Retina (tissue), 1 donor: ENCODE results near the gene TEX54.
"Not testable (repeated sequence)": the region's sequence is repeated elsewhere in the genome, so short reads cannot be mapped to it uniquely, and the experiment has no call there.

Experiments
- DNase-seq: peaks from one replicate; pipeline ENCODE4 v3.0.0-alpha.2; 2016

Gene TEX54

DNA sequence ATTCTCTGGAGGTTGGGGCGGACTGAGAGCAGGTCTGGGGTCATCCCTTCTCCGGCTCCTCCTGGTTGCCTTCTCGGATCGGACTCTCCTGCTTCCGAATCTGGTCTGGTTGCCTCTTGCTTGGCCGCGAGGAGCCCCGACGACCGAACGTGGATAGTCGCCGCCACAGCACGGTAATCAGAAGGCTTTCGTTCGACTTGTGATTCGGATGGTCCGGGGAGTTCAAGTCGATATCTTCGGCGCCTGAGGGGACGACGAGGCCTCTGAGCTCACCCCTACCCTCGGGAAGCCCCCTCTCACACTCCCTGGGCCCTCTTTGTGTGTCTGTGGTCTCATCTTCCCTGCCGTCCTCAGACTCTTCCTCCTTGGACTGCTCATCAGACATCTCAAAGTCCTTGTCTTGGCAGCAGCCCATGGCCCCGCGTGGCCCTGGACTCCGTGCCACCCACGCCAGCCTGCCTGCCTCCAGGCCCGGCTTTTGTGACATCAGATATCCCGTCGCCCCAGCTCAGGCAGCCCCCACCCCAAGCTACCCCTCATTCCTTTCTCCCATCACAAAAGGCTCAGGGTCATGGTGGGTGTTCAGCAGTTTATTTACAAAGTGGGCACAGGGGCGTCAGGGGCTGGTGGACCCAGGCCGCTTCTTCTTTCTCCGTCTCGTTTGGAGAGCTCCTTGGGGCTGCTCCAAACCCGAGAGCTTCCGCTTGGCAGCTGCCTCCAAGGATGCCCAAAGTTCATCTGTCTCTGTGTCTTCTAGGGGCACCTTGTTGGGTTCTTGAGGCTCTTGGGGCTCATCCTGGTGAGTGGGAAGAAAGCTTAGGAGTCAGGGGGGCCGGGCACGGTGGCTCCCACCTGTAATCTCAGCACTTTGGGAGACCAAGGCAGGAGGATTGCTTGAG is at the start of gene TEX54:
Gene TEX54, minus strand, starts transcription at position 506 of the 899 bp plus-strand sequence.
- no peak for DNase-seq

DNA sequence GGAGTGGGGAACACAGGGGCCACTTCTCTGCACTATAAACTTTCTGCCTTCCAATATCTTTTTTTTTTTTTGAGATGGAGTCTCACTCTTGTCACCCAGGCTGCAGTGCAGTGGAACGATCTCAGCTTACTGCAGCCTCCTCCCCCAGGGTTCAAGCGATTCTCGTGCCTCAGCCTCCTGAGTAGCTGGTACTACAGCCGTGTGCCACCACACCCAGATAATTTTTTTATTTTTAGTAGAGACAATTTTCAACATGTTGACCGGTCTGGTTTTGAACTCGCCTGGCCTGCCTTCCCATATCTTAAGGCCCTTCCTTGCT is 49.7 kb upstream of the TEX54 start:
- no peak for DNase-seq

DNA sequence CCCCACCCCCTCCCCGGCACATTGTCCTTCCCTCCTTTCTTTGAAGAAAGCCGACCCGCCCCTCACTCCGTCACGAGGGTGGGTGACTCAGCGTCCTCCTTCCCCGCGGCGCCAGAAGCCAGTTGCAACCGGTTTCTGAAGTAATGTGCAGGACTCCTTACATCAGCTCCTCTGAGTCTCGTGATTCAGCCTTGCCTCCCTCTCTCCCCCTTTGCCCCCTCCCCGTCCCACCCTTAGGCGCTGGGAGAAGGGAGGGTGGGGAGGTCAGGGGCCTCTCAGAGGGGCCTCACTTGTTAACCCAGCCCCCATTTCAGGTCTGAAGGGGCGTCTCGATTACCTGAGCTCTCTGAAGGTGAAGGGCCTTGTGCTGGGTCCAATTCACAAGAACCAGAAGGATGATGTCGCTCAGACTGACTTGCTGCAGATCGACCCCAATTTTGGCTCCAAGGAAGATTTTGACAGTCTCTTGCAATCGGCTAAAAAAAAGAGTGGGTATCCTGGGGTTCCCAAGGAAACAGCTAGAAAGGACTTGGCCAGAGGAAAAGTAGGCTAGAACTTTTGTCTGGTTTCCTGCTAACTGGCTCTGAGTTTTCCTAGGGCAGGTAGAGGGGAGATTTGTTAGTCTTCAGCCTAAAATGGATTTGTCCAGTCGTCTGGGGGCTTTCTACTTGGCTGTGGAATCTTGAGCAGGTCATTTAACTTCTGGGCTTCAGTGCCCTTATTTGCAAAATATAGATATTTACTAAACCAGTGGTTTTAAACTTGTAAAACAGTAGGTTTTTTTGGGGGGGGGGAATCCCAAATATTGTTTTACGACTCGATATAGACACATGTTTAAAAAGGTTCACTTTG is 49.2 kb upstream of the TEX54 start:
- no peak for DNase-seq

DNA sequence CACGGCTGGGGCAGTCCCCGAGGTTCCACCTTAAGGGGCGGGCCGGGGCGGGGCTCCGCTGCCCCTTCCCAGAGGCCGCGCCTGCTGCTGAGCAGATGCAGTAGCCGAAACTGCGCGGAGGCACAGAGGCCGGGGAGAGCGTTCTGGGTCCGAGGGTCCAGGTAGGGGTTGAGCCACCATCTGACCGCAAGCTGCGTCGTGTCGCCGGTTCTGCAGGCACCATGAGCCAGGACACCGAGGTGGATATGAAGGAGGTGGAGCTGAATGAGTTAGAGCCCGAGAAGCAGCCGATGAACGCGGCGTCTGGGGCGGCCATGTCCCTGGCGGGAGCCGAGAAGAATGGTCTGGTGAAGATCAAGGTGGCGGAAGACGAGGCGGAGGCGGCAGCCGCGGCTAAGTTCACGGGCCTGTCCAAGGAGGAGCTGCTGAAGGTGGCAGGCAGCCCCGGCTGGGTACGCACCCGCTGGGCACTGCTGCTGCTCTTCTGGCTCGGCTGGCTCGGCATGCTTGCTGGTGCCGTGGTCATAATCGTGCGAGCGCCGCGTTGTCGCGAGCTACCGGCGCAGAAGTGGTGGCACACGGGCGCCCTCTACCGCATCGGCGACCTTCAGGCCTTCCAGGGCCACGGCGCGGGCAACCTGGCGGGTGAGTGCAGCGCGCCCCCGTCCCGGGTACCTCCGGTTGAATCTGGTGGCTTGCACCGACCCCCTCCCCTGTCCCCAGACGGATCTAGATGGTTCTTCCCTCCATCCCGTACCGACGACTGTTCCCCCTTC is 48.4 kb upstream of the TEX54 start, which contains the start of gene SLC3A2:
Gene SLC3A2, plus strand, starts transcription at position 94 of the 776 bp plus-strand sequence. Its CDS starts 128 bp downstream, at position 222.
- DNase-seq: peak; percentile 97

DNA sequence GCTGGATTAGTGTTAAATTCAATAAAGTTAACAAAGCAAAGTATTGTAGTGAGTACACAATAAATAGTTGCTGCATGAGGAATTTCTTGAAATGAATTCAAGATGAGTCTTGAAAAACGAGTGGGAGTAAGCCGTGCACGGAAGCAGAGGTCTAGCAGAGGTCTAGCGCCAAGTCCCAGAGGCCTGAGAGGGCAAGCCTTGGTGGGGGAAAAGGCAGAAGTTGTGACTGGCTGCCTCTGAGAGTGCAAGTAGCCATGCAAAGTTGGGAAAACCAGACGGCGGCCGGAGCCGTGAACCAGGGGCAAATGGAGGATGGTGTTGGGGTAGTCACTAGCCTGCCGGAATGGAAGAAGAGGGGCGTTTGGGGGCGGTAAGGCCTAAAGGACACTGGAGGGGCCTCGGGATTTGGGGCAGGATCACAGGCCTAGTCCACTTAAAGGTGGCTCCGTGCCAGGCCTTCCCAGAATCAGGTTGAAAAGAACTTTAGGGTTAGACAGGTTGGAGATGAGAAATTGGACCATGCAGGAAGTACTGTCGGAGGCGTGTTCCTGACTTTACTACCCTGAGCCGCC is 47.7 kb upstream of the TEX54 start:
- no peak for DNase-seq

DNA sequence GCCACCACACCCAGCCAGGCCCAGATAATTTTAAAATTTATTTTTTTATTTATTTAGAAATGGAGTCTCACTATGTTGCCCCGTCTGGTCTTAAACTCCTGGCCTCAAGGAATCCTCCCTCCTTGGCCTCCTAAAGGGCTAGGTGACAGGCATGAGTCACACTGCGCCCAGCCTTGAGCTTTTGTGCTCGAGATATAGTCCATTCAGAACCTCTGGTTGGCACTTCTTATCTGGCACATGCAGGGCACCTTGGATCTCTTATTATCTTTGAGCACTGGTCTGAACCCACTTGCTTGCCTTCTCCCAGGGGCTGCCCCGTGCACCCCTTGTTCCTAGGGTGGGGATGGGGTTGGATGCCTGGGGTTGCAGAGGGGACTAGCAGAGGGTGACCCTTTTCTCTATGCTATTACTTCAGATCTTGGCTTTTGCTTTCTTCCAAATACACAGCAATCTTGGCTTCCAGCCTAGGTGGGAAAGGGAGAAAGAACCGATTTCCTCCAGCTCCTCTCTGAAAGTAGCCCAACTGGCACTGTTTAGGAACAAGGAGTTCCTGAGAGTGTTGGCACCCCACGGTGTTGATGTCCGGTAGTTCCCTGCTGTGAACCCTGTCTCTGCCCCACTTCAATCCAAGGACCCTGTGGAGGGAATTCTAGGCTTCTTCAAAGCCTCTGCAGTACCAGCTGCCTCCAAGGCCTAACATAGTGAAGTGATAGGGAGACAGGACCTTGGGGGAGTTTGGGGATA is 46.8 kb upstream of the TEX54 start:
- DNase-seq: no peak

DNA sequence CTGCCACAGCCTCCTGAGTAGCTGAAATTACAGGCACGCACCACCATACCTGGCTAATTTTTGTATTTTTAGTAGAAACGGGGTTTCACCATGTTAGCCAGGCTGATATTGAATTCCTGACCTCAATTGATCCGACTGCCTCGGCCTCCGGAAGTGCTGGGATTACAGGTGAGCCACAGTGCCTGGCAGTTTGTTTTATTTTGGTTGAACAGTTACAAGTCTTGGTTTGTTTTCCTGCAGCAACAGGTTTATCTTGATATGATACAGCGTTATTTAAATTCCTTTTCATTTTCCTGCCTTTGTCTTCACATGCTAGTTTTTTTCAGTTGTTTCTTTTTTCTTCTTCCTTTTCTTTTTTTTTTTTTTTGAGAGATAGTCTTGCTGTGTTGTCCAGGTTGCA is 44.1 kb upstream of the TEX54 start:
- DNase-seq: no peak

DNA sequence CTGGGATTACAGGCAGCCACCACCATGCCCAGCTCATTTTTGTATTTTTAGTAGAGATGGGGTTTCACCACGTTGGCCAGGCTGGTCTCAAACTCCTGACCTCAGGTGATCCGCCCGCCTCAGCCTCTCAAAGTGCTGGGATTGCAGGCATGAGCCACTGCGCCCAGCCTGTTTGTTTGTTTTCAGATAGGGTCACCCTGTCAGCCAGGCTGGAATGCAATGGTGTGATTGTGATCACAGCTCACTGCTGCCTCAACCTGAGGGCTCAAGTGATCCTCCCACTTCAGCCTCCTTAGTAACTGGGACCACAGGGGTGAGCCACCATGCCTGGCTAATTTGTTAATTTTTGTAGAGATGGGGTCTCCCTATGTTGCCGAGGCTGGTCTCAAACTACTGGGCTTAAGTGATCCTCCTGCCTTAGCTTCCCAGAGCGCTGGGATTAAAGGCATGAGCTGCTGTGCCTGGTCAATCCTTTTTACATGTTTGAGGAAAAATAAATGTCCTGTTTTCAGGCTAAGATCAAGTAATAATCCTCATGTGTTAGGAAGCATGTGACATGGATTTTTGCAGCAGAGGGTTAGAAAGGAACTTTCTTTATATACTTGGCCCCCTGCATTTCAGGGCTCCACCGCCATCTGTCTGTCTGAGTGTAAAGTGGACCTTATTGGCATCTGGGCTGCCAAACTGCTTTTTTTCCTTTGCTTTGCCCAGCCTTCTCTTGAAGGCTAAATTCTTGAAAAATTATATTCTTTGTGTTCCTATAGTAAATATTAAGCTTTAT is 43.2 kb upstream of the TEX54 start:
- no peak for DNase-seq

DNA sequence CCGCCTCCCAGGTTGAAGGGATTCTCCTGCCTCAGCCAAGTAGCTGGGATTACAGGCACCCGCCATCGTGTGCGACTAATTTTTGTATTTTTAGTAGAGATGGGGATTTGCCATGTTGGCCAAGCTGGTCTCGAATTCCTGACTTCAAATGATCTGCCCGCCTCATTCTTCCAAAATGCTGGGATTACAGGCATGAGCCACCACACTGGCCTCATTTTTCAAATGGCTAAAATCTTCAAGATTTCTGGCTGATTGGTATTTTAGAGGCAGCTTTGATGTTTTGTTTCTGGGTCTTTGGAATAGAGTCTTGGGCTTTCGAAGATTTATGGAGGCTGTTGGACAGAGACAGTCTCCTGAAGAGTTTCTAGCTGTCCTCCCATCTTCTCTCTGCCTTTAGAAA is 42.2 kb upstream of the TEX54 start:
- DNase-seq: no peak

DNA sequence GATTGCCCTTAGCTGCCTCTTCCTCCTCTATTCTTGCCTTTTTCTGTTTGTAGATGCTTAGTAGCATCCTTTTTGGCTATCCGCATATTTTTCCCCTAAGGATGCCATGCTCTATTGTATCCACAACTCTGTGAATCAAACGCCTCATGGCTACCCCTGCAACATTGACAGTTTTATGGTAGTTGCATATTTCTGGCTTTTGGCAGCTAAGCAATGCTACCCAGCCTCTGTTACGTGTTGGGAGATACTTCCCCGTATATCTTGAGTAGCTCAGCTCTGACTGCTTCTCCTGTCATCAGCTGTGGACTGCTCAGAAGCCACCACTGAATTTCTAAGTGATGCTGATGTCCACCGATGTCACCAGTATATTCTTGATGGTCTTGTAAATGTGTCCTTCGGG is 33.0 kb upstream of the TEX54 start:
- no peak for DNase-seq

DNA sequence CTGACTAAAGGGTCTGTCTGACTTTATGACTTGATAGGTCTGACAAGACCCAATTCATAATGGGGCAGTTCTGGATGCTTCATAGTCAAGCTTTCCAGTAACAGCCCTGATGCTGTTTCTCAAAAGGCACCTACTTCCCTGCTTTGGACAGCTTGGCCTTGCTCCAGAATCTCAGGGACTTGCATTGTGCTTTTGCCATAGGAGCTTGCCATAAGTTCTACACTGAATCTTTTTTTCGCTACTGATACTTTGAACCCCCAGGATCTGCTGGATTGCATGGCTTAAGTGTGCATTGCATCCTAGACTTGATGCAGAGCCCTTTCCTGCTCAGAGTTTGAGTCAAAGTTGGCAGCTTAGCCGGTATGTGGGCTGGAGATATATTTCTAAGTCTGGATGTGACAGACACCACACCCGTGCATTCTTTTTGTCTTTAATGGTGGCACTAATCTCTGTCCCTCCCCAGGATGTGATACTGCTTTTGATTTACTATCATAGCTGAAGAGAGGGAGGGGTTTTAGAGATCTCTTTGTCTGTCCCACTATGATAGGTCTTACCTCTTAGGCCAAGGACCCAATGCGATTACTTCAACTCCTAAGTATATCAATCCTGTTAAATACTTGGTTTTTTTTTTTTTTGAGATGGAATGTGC is 31.2 kb upstream of the TEX54 start:
- DNase-seq: no peak

DNA sequence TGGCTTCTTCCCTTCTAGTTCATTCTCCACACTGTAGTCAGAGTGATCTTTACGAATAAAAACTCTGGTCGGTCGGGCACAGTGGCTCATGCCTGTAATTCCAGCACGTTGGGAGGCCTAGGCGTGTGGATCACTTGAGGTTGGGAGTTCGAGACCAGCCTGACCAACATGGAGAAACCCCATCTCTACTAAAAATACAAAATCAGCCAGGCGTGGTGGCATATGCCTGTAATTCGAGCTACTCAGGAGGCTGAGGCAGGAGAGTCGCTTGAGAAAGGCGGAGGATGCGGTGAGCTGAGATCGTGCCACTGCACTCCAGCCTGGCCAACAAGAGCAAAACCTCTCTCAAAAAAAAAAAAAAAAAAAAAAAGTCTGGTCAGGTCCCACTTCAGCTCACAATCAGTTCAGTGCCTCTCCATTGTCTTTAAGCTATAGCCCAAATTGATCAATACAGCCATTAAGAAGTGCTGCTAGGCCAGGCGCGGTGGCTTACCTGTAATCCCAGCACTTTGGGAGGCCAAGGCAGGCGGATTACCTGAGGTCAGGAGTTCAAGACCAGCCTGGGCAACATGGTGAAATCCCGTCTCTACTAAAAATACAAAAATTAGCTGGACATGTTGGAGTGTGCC is 29.0 kb upstream of the TEX54 start:
- DNase-seq: not testable (repeated sequence)

DNA sequence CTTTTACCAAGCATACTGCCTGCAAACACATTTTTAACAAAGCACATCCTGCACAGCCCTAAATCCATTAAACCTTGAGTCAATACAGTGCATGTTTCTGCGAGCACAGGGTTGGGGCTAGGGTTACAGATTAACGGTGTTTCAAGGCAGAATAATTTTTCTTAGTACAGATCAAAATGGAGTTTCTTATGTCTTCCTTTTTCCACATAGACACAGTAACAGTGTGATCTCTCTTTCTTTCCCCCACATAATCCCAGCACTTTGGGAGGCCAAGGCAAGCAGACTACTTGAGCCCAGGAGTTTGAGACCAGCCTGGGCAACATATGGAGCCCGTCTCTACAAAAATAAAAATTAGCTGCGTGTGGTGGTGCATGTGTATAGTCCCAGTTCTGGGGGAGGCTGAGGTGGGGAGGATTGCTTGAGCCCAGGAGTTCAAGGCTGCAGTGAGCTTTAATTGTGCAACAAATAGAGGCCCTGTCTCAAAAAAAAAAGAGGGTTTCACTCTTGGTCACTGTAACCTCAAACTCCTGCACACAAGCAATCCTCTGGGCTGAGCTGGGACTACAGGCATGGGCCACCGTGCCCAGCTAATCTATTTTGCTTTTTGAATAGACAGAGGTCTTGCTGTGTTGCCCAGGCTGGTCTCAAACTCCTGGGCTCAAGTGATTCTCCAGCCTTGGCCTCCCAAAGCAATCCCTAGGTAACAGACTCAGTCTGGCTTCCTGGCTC is 28.4 kb upstream of the TEX54 start:
- DNase-seq: no peak

DNA sequence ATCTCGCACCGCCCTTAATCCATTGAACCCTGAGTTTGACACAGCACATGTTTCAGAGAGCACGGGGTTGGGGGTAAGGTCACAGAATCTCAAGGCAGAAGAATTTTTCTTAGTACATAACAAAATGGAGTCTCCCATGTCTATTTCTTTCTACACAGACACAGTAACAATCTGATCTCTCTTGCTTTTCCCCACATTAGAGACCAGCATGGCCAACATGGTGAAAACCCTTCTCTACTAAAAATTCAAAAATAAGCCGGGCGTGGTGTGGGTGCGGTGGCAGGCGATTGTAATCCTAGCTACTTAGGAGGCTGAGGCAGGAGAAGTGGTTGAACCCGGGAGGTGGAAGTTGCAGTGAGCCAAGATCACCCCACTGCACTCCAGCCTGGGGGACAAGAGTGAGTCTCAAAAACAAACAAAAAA is 26.7 kb upstream of the TEX54 start:
- not testable (repeated sequence) for DNase-seq

DNA sequence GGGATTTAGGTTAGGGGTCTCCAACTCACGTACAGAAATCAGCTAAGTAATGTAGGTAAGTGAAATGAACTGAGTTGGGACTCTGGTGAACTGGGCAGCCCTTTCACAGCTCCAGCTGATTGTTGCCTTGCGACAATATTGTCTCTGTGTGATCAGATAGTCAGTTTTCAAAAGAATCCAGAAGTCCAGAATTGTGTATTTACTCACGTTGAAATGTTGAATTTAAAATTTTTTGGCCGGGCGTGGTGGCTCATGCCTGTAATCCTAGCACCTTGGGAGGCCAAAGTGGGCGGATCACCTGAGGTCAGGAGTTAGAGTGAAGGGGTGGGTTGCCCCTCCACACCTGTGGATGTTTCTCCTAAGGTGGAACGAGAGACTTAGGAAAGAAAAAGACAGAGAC is 25.6 kb upstream of the TEX54 start:
- no peak for DNase-seq

DNA sequence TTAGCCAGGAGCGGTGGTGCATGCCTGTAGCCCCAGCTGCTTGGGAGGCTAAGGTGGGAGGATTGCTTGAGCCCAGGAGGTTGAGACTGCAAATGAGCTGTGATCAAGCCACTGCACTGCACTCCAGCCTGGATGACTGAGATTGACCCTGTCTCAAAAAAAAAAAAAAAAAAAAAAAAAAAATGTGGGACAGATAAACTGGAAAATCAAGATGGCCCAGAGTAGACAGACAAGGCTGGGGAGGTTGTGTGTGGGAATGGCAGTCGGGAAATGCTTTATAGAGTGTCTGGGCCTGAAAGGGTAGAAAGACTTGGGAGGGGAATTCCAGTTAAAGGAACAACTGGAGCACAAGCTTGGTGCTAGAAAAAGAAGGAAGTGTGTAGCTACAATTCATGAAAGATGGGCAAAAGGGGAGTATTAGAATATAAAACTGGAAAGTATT is 24.9 kb upstream of the TEX54 start:
- DNase-seq: no peak

DNA sequence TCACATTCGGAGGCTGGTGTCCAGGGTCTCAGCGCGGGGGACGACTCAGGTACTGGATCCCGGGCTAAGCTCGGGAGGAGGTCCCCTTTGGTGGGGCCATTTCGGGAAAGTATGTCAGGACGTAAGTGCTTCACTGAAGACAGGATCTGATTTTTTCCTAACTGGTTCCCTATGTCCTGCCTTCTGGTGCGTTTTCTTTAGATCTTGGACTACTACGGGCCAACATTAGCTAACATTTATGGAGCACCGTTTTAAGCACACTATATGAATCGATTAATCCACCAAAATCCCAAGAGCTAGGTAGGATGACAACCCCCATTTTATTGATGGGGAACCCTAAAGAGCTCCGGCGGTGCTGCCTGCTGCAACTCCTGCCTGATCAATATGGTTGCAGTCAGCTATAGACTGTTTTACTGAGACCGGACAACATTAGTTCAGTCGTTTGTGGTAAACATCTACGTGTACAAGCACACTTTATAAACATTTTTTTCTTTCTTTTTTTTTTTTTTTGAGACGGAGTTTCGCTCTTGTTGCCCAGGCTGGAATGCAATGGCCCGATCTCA is 23.8 kb upstream of the TEX54 start:
- no peak for DNase-seq

DNA sequence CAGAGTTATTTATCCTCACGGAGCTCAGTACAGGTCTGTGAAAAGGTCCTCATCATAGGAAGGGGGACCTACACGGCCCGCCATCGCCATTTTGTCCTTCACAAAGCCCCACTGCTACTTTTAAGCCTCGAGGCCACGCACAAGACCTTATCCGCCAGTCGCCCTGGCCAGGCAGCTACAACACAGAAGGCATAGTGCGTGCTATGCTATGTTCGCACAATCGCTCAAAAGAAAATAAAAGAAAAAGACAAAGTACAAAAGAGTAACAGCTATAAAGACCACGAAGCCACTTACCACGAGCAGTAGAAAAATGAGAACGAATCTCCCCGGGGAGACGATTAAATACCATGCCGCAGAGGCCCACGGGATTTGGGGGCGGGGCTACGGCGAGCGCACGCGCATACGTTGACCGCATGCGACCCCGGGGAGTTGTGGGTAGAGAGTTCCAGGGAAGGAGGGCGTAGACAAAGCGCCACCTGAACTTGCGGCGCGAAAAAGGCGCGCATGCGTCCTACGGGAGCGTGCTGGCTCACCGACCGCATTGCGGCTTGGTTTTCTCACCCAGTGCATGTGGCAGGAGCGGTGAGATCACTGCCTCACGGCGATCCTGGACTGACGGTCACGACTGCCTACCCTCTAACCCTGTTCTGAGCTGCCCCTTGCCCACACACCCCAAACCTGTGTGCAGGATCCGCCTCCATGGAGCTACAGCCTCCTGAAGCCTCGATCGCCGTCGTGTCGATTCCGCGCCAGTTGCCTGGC is 23.1 kb upstream of the TEX54 start:
- peak; percentile 98 for DNase-seq
